GM19328 (cell line): ENCODE data around the gene SRCIN1.

Source experiments
- ATAC-seq: cut with Tn5 transposase; IDR thresholded peaks from one replicate; pipeline ENCODE4 v1.9.1; 2021; ENCODE audit warnings: mild to moderate bottlenecking, moderate library complexity; ENCODE audit not compliant: unreplicated experiment

SRCIN1 gene

DNA sequence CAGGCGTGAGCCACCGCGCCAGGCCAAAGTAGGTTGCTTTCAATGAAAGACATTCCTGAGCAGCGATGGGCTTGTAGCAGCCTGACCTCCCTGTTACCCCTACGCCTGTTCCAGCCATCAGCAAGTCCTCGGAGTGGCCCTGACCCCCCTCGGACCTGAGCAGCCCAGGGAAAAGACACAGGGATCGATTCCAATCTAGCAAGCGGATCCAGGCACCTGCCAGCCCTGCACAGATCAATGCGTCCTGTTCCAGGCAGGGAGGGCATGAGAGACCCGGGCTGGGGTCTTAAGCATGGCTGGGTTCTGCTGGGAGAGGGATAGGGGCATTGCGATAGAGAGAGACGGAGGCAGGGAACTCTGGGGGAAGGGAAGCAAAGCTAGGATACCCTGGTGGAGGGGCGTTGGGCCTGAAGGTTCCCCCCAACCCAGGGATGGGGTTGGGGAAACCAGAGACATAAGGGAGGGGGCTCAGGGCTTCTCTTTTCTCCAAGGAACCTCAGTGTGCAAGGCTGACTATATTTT is 21.9 kb downstream of the SRCIN1 start:
- ATAC-seq: no peak

DNA sequence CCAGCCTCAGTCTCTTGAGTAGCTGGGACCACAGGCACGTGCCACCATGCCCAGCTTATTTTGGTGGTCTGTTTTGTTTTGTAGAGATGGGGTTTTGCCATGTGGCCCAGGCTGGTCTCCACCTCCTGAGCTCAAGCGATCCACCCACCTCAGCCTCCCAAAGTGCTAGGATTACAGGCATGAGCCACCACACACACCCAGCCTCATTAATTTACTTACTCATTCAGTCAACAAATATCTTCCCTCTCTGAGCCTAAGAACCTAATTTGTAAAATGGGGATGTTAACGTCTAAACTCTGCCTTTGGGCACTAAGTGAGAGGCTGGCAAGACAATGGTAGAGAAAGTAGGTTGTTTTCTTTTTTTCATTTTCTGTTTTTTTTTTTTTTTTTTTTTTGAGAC is 22.6 kb downstream of the SRCIN1 start:
- no peak for ATAC-seq

DNA sequence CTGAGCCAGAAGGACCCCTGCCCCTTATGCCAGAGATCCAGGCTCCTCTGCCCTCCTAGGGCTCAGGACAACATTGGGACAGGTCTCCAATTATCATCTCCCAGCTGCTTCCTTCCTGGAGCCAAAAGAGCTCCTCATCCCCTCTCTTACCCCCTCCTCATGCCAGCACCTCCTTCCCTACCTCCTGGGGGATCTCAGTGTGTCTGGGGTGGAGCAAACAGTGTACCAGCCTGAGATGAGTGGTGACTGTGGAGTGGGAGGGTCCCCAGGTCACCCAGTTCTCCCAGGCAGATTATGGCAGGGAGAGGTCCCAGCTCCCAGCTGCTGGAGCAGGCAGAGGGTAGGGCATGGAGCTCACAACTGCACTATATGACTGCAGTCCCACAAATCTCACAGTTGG is 23.7 kb downstream of the SRCIN1 start:
- no peak for ATAC-seq

DNA sequence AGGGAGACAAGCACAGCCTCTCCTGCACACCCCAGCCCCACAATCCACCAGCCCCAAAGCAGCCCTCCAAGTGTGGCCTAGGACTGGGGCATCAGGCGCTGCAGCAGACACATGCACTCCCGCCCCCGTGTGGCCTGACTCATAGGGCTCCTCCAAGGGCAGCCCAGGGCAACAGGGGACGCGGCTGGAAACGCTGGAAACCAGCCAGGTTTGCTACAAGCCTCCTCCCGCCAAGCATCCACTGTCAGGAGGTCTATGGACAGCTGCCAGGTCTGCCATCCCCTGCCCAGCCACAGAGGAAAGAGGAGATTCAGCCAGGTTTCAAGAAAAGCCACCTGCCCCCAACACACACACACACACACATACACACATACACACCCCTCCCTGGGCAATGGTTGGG is 25.8 kb downstream of the SRCIN1 start:
- no peak for ATAC-seq

DNA sequence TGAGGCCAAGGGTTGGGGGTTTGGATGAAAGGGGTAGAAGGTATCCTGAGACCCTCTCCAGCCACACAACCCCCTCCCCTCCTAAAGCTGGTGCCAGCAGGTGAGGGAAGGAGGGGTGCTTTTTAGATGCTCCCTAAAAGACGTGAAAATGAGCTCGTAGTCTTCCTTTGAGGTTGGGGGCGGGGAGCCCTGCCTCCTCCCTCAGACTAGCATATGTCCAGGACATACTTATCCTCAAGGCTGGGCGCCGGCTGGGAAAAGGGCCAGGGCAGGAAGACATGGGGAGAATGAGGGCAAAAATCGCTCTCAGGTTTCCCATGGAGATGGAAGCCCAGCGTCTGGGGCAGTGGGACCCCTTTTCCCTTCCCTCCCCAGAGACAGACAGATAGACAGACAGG is 26.7 kb downstream of the SRCIN1 start:
- no peak for ATAC-seq

DNA sequence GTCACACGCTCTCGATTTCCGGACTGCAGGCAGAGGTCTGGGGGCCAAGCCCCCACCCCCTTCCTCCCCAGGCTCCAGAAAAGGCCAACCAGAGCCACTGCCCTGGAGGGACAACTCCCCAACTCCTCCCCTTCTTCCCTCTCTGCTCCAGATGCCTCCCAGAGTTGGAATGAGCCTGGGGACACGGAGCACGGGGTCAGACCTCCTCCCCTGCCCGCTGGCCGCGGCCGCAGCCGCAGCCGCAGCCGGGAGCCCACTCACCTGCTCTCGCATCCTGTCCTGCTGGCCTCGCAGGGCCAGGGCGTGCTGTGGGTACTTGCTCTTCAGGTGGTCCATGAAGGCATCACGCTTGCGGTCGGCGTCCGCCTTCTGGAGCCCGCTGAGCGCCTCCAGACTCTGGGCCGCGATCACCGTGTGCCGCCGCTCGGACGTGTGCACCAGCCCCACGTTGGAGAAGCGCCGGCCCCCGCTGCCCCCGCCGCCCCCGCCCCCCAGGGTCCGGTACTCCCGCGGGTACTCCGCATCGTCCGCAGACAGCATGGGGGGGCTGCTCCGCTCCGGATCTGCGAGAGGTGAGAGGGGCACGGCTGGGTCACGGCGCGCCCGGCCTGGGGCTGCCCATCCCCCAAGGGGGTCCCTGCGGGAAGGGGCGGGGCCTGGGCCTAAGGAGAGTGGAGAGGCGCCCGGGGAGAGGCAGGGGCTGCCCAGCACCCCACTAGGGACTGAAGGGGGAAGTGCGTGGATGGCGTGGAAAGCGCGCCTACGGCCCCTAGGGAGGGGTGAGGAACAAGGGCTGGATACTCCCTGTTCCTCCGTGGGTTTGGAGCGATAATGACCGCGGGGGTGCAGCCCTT is 27.3 kb downstream of the SRCIN1 start:
- no peak for ATAC-seq

DNA sequence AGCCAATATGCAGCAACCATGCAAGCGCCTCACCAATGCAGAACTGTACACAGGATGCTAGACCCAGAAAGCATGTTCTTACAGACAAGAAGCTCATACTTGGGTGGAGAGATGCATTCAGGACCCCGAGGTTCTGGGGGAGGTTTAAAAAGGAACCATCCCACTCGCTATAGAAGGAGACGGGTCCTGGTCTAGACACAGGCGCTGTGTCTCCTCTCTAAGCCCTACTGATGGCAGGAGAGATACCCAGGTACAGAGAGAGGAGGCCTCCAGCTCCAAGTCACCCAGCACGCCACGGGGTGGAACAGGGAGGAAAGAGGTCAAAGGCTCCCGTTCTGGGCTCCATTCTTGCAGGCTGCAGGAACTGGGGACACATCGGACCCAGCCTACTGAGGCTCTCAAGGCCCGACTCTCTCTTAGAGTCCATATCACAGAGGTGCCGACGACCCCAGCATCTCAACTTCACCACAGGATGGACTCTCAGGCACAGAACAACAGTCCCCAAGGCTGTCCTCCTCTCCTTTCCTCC is 28.0 kb downstream of the SRCIN1 start:
- no peak for ATAC-seq

DNA sequence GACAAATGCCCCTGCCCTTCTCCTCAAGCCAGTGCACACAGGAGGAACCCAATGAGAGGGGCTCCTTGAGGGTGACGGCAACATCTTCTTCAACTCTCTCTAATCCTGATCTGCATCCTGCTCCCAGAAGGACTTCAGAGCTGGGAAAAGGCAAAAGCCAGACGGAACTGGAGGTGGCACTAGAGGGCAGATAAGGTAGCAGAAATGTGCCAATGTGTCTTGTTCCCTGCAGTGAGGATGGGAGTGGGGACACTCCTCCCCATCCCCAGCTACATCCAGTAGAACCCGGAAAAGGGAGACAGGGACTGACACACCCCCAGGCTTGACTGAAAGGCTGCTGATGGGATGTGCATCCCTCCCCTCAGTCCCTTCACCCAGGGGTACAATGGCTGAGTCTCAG is 28.5 kb downstream of the SRCIN1 start:
- no peak for ATAC-seq

DNA sequence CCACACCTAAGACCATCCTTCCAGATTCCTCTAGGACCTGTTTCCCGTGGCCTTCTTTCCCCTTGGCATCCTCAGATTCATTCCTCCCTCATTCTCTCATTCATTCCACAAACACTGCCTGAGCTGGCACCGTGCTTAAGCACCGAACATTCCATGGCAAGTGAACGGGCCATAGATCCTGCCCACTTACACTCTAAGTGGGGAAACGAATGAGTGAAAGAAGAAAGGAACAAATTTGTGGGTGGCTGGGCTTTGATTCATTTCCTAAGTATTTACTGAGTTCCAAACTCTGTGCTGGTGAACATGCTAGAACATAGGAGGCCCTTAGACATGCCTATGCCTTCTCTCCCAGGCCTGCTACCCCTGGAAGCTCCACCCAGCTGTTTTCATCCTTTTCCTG is 30.0 kb downstream of the SRCIN1 start:
- ATAC-seq: no peak

DNA sequence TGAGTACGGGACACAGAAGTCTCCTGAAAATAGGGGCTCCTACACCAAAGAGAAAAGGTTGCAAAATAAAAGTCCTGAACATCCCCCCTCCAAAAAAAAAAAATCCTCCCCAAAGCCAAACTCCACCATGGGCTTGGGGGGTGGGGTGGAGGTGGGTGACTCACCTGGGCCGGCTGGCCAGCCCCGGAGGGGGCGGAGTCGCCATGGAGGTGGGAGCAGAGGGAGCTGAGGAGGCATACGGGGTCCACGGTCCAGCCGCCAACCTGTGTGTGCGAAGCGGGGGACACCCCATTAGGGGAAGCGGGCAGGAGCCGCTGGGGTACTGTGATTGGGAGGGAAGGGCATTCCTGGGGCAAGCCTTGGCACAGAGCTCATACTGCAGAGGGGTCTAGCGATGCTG is 31.0 kb downstream of the SRCIN1 start:
- ATAC-seq: no peak

DNA sequence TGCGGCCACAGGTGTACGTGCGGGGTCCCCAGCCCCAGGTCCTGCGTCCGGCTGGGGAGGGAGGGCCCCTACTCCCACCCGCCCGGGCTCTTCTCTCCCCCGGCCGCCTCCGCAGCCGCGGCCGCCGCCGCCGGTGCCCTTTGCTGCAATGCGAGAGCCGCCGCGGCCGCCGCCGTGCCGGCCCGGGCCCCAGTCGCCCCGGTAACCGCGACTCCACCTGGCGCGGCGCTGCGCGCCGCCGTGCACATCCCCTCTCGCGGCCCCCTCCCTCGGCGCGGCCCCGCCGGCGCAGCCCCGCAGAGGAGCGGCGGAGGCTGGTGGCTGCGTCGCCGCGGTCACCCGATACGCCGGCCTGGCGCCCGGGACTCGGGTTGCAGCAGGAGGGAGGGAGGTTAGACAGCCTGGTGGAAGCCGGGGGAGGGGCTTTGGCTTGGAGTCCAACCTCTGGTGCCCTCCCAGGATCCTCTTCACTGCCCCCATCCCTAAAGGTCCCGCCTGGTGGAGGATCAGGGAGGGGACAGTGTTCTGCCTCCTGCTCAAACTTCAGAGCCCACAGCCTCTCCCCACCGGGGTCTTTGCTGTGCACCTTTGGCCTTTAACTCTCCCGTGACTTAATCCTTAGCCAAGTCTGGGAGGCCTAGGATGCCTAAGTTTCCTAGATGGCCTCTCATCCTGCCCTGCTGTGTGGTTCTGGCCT is 32.9 kb downstream of the SRCIN1 start:
- ATAC-seq: no peak

DNA sequence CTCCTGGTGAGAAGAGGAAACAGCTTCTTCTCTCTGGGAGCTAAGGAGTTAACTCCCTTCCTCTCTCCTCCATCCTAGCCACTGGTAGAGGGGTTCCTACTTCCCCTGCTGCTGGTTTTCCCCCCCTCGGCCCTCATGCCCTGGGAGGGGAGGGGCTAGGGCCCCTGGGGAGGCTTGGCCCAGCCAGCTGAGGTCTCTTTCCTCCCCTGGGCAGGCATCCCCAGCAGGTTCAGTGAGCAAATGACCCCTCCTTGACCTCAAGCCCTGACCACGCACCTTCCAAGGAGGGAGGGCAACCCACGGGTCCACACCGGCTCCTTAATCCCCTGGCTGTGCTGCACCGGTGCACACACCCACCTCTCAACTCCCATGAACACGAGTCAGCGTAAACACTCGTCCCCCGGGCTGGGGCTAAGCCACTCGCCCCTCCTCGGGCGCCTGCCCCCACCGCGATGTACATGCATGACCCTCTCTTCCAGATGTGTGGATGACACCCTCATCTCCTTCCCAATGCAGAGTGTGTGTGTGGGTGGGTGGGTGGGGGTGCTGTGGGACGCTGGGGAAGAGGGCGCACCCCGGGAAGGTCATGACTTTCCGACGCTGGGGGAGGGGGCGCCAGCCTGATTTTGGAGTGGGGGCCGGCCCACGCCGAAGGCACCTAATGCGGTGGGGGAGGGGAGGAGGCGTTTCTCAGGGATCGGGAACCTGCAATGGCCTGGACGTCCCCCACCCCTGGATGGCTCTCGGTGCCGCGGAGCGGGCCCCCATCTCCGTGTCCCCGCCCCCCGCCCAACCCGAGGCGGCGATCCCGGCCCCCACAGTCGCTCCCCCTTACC is 33.7 kb downstream of the SRCIN1 start:
- no peak for ATAC-seq

DNA sequence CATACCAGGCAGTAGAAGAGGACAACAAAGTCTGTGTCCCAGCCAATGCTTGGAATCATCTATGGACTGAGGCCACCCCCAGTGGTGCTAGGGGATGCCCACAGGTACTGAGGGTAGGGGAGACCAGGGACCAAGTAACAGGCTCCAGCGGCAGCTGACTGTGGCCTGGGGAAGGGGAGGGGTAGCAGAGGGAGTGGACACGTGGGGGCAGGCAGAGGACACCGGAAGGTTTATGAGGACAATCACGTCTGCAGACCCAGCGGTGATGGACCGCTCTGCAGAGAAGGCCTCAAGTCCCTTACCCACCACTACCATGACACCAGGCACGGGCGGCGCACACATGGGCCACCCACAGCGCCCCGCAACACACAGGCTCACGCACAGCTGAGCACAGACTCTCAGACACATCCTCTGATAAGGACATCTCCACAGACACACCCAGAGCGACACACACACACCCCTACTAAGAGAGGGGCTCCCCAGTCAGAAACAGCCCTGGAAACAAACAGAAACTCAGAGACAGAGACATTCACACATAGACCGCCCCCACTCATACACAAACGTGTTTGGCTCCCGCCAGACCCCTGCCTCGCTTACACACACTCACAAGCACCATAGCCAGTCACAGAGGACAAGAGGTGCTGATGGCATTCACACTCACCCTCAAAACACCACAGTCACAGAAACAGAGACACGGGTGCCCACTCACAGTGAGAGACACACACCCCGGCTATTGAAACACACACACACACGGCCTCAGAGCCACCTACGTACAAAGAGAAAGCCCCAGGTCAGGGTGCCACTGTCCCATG is 35.8 kb downstream of the SRCIN1 start:
- no peak for ATAC-seq

DNA sequence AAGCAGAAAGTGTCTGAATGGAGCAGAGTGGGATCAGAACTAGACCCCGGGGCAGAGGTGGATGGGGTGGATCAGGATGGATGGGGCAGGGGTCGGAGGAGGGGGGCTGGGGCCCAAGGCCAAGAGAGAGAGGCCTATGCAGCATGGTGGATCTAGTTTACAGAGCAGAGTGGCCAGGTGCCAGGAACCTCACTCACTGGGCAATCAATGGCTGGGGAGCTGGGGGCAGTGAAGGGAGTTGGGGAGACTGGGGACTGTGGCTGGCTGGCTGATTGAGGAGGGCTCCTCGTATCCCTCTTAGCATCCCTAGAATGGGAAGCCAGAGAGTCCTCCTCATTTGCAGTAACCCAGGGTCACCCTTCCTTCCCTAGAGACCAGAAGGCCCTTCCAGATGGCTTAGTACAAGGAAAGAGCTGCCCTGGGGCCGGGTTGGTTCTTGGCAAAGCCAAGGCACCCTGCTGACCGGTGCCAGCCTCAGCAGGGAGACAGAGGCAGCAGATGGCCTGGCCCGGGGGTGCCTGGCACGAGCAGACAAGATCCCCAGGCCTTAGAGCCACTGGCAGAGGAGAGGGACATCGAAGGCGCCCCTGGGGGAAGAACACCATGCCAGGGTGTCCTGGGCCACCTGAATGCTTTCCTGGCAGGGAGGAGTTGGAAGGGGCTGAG is 36.8 kb downstream of the SRCIN1 start:
- ATAC-seq: no peak

DNA sequence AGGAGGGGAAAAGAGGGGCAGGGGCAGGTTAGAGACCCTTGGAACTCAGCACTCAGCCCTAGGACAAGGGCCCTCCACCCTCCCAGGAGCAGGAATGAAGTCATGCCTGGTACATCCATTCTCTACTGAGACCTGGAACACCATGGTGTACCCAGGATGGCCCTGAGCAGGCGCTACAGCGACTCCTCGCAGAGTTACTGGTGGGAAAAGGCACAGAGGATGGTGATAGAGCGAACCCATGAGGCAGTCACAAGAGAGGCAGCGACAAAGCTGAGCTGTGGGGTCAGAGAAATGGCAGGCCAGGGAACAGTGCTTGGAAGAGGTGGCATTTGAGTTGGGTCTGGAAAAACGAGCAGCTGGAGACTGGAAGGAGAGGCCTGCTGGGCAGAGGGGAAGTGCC is 37.5 kb downstream of the SRCIN1 start:
- no peak for ATAC-seq

DNA sequence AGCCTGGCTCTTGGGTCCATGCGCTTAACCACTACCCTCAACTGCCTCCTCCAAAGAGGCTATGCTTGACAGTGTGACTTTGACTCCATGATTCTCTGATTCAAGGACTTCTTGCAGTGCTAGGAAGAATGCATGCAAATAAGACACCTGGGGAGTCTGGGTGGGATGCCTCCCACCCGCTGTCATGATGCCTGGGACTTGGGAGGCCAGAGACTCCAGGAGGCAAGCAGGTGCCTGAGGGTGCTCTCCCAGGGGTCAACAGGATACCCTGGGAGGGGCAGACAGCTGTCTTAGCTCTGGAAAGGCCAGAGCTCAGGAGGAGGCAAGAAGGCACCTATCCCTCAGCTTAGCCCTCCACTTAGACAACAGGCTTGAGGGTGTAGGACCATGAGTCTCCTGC is 38.4 kb downstream of the SRCIN1 start:
- no peak for ATAC-seq

DNA sequence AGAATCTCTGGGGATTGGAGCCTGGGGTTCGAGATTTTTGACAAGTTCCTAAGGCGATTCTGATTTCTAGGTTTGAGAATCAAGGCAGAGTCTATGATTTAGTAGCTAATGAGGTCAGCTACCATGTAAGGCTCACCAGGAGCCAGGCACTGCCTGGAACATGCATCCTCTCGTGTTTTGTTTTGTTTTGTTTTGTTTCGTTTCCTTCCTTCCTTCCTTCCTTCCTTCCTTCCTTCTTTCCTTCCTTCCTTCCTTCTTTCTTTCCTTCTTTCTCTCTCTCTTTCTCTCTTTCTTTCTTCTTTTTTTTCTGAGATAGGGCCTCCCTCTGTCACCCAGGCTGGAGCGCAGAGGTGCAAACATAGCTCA is 39.1 kb downstream of the SRCIN1 start:
- no peak for ATAC-seq

DNA sequence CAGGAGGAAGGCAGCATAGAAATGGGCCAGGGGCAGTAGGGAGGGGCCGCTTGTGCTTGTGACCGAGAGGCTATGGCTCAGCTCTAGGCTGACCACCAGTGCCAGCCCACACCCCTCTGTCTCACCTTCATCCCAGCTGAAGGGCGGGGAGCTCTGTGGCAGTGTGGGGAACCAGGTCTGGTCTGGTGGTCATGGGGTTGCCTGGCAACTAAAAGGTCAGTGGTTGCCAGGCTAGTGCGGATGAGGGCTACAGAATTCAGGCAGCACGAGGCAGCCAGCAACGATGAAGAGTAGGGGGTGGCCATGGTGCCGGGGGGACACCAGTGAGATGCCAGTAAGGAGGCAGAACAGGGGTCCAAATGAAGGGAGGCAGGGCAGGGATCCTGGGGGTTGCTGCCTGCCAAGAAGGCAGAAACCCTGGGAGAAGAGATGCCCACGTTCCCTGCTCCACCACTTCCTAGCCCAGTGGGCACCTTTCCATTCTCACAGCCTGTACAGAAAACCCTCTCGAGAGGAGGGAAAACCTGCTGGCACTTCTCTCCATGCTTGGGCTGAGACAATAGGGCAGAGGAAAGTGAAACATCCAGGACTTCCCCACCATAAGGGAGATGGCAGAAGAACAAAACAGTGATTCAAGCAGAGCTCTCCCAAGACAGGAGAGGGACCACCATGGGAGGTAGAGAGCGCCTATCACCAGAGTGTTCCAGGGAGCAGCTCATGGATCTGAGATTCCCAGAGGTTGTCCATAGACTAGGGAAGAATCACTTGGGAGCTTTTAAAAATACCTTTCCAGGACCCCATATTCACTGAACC is 39.7 kb downstream of the SRCIN1 start:
- ATAC-seq: no peak

DNA sequence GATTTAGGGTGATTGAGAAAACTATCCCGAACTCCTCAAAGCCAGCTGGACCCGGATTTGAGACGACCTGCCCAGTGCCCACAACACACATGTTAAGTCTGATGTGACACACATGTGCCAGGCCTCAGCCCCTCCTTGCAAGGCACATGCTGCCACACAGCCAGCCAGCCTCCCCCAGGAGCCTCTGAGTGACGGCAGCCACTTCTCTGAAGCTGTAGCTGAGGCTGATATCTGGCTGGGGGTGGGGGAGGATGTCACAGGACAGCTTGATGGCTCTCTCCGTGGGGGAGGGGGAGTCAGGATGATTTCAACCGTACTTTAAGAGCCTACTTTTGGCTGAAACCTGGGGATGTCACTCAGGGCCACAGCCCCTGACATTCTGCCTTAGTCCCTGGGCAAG is 40.9 kb downstream of the SRCIN1 start:
- ATAC-seq: no peak
